HEK293 (cell line): ENCODE data around the gene TAC3.
"Not testable (repeated sequence)": the region's sequence is repeated elsewhere in the genome, so short reads cannot be mapped to it uniquely, and the experiment has no call there.

Source experiments
- CTCF ChIA-PET: fragments of 350-600 bp; formaldehyde crosslinking; extraction: SDS; loops from one replicate; lab custom pipeline; 2021; ENCODE audit warnings: antibody characterized with exemption; lab: Yijun Ruan, JAX
- POLR2A ChIA-PET: fragments of 300-600 bp; formaldehyde crosslinking; extraction: SDS; loops from one replicate; lab custom pipeline; 2020; ENCODE audit warnings: antibody characterized with exemption, inconsistent platforms; lab: Yijun Ruan, JAX
- H3K27ac ChIP-seq: fragments of 200-500 bp; sonication (Bioruptor generic); 2 replicates; pipeline ENCODE4 v1.5.1; 2014; ENCODE audit warnings: low read depth, low read length, control low read depth, inconsistent platforms; ENCODE audit errors: extremely low read depth
- H3K36me3 ChIP-seq, 2 experiments: fragments of 200-500 bp in 1 of 2; sonication (Bioruptor generic) in 1 of 2; 1 replicate in 1 of 2; 2 replicates in 1 of 2; pipeline ENCODE4 v1.5.1; 2014 to 2017; ENCODE audit warnings: inconsistent platforms in 2 of 2, low read length in 2 of 2; ENCODE audit not compliant: control insufficient read depth in 2 of 2, insufficient read depth in 1 of 2
- H3K4me1 ChIP-seq: fragments of 200-500 bp; sonication (Bioruptor generic); 2 replicates; pipeline ENCODE4 v1.5.1; 2014; ENCODE audit warnings: mild to moderate bottlenecking, low read length, inconsistent platforms; ENCODE audit not compliant: control insufficient read depth, insufficient read depth
- H3K4me3 ChIP-seq: 2 replicates; pipeline ENCODE4 v1.5.1; 2011; ENCODE audit warnings: low read depth, mild to moderate bottlenecking, control low read depth, low read length, moderate library complexity
- H3K9me3 ChIP-seq: fragments of 200-500 bp; sonication (Bioruptor generic); 2 replicates; pipeline ENCODE4 v1.5.1; 2014; ENCODE audit warnings: low read depth, low read length, inconsistent platforms; ENCODE audit not compliant: control insufficient read depth, insufficient read depth
- ZNF146 ChIP-seq: fragments of 450-650 bp; formaldehyde crosslinking; IDR thresholded peaks from 2 replicates; pipeline ENCODE4 v1.5.1; 2016; ENCODE audit warnings: missing biosample characterization, missing genetic modification characterization
- TF ChIP-seq, protein P1 (sequence below): fragments of 450-650 bp; formaldehyde crosslinking; IDR thresholded peaks from 2 replicates; pipeline ENCODE4 v1.5.1; 2016; ENCODE audit warnings: missing biosample characterization, missing genetic modification characterization
- TF ChIP-seq, protein P2 (sequence below): fragments of 450-650 bp; formaldehyde crosslinking; IDR thresholded peaks from 2 replicates; pipeline ENCODE4 v1.5.1; 2016; ENCODE audit warnings: missing biosample characterization, missing genetic modification characterization

Gene TAC3

DNA sequence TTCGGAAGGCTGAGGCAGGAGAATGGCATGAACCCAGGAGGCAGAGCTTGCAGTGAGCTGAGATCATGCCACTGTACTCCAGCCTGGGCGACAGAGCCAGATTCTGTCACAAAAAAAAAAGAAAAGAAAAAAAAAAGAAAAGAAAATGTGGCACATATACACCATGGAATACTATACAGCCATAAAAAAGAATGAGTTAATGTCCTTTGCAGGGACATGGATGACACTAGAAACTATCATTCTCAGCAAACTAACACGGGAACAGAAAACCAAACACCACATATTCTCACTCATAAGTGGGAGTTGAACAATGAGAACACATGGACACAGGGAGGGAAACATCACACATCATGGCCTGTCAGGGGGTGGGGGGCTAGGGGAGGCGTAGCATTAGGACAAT, 39.0 kb downstream of the TAC3 start:
- H3K4me1 ChIP-seq, POLR2A ChIA-PET, H3K9me3 ChIP-seq, H3K4me3 ChIP-seq, H3K27ac ChIP-seq, H3K36me3 ChIP-seq: not testable (repeated sequence)
- TF ChIP-seq ZNF146 (tag by site-specific recombination) = peak; percentile 97
- TF ChIP-seq, protein P1, sequence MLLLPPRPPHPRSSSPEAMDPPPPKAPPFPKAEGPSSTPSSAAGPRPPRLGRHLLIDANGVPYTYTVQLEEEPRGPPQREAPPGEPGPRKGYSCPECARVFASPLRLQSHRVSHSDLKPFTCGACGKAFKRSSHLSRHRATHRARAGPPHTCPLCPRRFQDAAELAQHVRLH (tag by site-specific recombination) = peak; percentile 55
- TF ChIP-seq, protein P2, sequence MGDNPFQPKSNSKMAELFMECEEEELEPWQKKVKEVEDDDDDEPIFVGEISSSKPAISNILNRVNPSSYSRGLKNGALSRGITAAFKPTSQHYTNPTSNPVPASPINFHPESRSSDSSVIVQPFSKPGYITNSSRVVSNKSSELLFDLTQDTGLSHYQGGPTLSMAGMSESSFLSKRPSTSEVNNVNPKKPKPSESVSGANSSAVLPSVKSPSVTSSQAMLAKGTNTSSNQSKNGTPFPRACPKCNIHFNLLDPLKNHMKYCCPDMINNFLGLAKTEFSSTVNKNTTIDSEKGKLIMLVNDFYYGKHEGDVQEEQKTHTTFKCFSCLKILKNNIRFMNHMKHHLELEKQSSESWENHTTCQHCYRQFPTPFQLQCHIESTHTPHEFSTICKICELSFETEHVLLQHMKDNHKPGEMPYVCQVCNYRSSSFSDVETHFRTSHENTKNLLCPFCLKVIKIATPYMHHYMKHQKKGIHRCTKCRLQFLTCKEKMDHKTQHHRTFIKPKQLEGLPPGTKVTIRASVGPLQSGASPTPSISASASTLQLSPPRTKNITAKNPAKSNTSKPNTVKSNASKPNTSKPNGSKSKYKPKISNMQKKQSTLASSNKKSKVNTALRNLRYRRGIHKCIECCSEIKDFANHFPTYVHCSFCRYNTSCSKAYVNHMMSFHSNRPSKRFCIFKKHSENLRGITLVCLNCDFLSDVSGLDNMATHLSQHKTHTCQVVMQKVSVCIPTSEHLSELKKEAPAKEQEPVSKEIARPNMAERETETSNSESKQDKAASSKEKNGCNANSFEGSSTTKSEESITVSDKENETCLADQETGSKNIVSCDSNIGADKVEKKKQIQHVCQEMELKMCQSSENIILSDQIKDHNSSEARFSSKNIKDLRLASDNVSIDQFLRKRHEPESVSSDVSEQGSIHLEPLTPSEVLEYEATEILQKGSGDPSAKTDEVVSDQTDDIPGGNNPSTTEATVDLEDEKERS (tag by site-specific recombination) = peak; percentile 69; the same call in 1 of the 2 replicates
- CTCF ChIA-PET = interaction anchor here (1.0 kb wide), 1 partner anchor 10 kb away, joined by 3 read pairs; no protein-coding TSS in a partner anchor

- H3K27ac ChIP-seq, CTCF ChIA-PET, H3K4me3 ChIP-seq, H3K36me3 ChIP-seq, H3K4me1 ChIP-seq, POLR2A ChIA-PET, H3K9me3 ChIP-seq: not testable (repeated sequence)
- TF ChIP-seq ZNF146 (tag by site-specific recombination) = peak; percentile 73; the same call in 1 of the 2 replicates
These were observed 42.1 kb downstream of the TAC3 start for GRCh38 chr12:56974224-56974623.

DNA sequence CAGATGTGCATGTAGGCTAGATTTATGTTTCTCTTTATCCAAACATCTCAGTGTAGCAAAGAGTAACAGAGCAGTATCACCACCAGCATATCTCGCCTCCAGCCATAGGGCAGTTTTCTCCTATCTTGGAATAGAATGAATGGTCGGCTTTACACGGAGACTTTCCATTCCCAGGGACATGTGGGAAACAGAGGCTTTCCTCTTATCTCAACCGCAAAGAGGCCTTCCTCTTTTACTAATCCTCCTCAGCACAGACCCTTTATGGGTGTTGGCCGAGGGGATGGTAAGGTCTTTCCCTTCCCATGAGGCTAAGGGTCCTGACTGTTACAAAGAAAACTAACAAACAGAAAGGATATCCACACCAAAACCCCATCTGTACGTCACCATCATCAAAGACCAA, 47.4 kb downstream of the TAC3 start:
- H3K9me3 ChIP-seq, POLR2A ChIA-PET, CTCF ChIA-PET, H3K36me3 ChIP-seq, H3K4me3 ChIP-seq, H3K4me1 ChIP-seq, H3K27ac ChIP-seq: not testable (repeated sequence)

DNA sequence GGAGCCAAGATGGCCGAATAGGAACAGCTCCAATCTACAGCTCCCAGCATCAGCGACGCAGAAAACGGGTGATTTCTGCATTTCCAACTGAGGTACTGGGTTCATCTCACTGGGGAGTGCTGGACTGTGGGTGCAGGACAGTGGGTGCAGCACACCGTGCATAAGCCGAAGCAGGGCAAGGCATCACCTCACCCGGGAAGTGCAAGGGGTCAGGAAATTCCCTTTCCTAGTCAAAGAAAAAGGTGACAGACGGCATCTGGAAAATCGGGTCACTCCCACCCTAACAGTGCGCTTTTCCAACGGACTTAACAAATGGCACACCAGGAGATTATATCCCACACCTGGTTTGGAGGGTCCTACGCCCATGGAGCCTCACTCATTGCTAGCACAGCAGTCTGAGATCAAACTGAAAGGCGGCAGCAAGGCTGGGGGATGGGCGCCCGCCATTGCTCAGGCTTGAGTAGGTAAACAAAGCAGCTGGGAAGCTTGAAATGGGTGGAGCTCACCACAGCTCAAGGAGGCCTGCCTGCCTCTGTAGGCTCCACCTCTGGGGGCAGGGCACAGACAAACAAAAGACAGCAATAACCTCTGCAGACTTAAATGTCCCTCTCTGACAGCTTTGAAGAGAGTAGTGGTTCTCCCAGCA, 50.2 kb downstream of the TAC3 start:
- H3K36me3 ChIP-seq, H3K4me3 ChIP-seq, CTCF ChIA-PET, H3K4me1 ChIP-seq, H3K9me3 ChIP-seq, H3K27ac ChIP-seq: not testable (repeated sequence)
- POLR2A ChIA-PET = interaction anchor here (0.6 kb wide), 1 partner anchor 331 kb away, joined by 3 read pairs; no protein-coding TSS in a partner anchor

DNA sequence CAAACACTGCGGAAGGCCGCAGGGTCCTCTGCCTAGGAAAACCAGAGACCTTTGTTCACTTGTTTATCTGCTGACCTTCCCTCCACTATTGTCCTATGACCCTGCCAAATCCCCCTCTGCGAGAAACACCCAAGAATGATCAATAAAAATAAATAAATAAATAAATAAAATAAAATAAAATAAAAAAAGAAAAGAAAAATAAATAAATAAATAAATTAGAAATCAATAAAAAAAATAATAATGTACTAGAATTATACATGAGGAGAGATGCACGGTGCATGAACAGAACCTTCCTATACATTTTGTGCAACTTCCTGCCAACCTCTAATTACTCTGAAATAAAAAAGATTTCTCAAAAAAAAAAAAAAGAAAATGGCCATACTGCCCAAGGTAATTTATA, 51.2 kb downstream of the TAC3 start:
- H3K36me3 ChIP-seq, H3K9me3 ChIP-seq, H3K4me3 ChIP-seq, CTCF ChIA-PET, H3K4me1 ChIP-seq, H3K27ac ChIP-seq: not testable (repeated sequence)
- POLR2A ChIA-PET = interaction anchor here (0.6 kb wide), 1 partner anchor 332 kb away, joined by 3 read pairs; no protein-coding TSS in a partner anchor

- H3K4me3 ChIP-seq, POLR2A ChIA-PET, H3K27ac ChIP-seq, H3K36me3 ChIP-seq, H3K4me1 ChIP-seq, H3K9me3 ChIP-seq, CTCF ChIA-PET: not testable (repeated sequence)
These were observed 52.8 kb downstream of the TAC3 start for GRCh38 chr12:56963557-56963956.

DNA sequence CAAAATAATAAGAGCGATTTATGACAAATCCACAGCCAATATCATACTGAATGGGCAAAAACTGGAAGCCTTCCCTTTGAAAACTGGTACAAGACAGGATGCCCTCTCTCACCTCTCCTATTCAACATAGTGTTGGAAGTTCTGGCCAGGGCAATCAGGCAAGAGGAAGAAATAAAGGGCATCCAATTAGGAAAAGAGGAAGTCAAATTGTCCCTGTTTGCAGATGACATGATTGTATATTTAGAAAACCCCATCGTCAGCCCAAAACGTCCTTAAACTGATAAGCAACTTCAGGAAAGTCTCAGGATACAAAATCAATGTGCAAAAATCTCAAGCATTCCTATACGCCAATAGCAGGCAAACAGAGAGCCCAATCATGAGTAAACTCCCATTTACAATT, 54.1 kb downstream of the TAC3 start:
- POLR2A ChIA-PET, H3K9me3 ChIP-seq, H3K4me1 ChIP-seq, H3K36me3 ChIP-seq, H3K4me3 ChIP-seq, H3K27ac ChIP-seq: not testable (repeated sequence)
- CTCF ChIA-PET = interaction anchor here (0.6 kb wide), 1 partner anchor 38 kb away, joined by 4 read pairs; no protein-coding TSS in a partner anchor
